PC-9 (cell line): ENCODE data around the gene NFX1. TPM values are rescaled to one million over a fixed set of nuclear protein-coding genes. Genes with fewer than 3 reads are reported as not detected.
"Not testable (repeated sequence)": the region's sequence is repeated elsewhere in the genome, so short reads cannot be mapped to it uniquely, and the experiment has no call there.

Experiments used
- BruUV-seq: library from RNA; stranded (reverse); fragments of 400-500 nt; replicated peaks from 2 replicates; lab custom pipeline; 2021; lab: Mats Ljungman, UMichigan
- CTCF ChIA-PET: fragments of 300-600 bp; sonication (Branson Sonifier 250); formaldehyde crosslinking; loops from one replicate; lab custom pipeline; 2022; ENCODE audit warnings: antibody characterized with exemption; lab: Charles Lee
- POLR2A ChIA-PET: fragments of 300-600 bp; sonication (Branson Sonifier 250); formaldehyde crosslinking; loops from one replicate; lab custom pipeline; 2022; ENCODE audit warnings: antibody characterized with exemption; ENCODE audit not compliant: unreplicated experiment; lab: Charles Lee
- DNase-seq, 2 experiments: peaks; one replicate each; pipeline versions ENCODE4 v3.0.0 to v3.0.0-alpha.2; 2015 to 2022; ENCODE audit warnings: mixed read lengths in 1 of 2
- H2AFZ ChIP-seq: fragments of 200-600 bp; sonication (generic); 2 replicates; pipeline ENCODE4 v1.8.1; 2017; ENCODE audit warnings: antibody characterized with exemption
- H3F3A ChIP-seq: fragments of 200-600 bp; sonication (generic); 2 replicates; pipeline ENCODE4 v1.8.1; 2017; ENCODE audit warnings: antibody characterized with exemption, mild to moderate bottlenecking, low read depth; ENCODE audit not compliant: insufficient read depth
- H3K27ac ChIP-seq: fragments of 200-600 bp; sonication (generic); 2 replicates; pipeline ENCODE4 v1.6.1; 2016; ENCODE audit warnings: mixed run types
- H3K27me3 ChIP-seq: fragments of 200-600 bp; sonication (generic); 2 replicates; pipeline ENCODE4 v1.6.1; 2016; ENCODE audit warnings: low read depth, mixed run types; ENCODE audit not compliant: insufficient read depth
- H3K36me3 ChIP-seq: fragments of 200-600 bp; sonication (generic); 2 replicates; pipeline ENCODE4 v1.6.1; 2016; ENCODE audit warnings: low read depth, mixed run types
- H3K4me1 ChIP-seq: fragments of 200-600 bp; sonication (generic); replicated peaks from 2 replicates; pipeline ENCODE4 v1.6.1; 2016; ENCODE audit warnings: mixed run types; ENCODE audit not compliant: insufficient read depth
- H3K4me2 ChIP-seq: fragments of 200-600 bp; sonication (generic); 2 replicates; pipeline ENCODE4 v1.6.1; 2017; ENCODE audit warnings: mixed run types
- H3K4me3 ChIP-seq: fragments of 200-600 bp; sonication (generic); 2 replicates; pipeline ENCODE4 v1.6.1; 2016; ENCODE audit warnings: mixed run types
- H3K79me2 ChIP-seq: fragments of 200-600 bp; sonication (generic); 2 replicates; pipeline ENCODE4 v1.6.1; 2017; ENCODE audit warnings: low read depth, mixed run types
- H3K9me2 ChIP-seq: fragments of 200-600 bp; sonication (generic); 2 replicates; pipeline ENCODE4 v1.8.1; 2017; ENCODE audit warnings: mild to moderate bottlenecking; ENCODE audit not compliant: insufficient read depth
- H3K9me3 ChIP-seq: fragments of 200-600 bp; sonication (generic); 2 replicates; pipeline ENCODE4 v1.8.1; 2016; ENCODE audit warnings: low read depth; ENCODE audit not compliant: insufficient read depth
- H4K20me1 ChIP-seq: fragments of 200-600 bp; sonication (generic); 2 replicates; pipeline ENCODE4 v1.8.1; 2017; ENCODE audit not compliant: insufficient read depth
- EZH2 ChIP-seq: fragments of 200-600 bp; sonication (generic); IDR thresholded peaks from 2 replicates; pipeline ENCODE4 v1.8.0; 2017; ENCODE audit warnings: antibody characterized with exemption, low read depth
- intact Hi-C: fragments of 100-400 bp; cut with micrococcal nuclease; formaldehyde crosslinking; loops from one replicate; pipeline ENCODE4 v1.10.0; 2022; ENCODE audit not compliant: unreplicated experiment
- total RNA-seq: library from RNA; stranded (reverse); gene quantifications from 2 replicates; pipeline ENCODE4 v1.2.3, GENCODE V29; 2021
- TF ChIP-seq, protein P1 (sequence below): fragments of 200-600 bp; sonication (generic); conservative IDR thresholded peaks from 2 replicates; pipeline ENCODE4 v1.6.1; 2017; ENCODE audit warnings: mixed run types, antibody characterized with exemption, mild to moderate bottlenecking, moderate library complexity

The NFX1 gene
- total RNA-seq, 1 experiment from 2014 or later = 14.9 TPM

DNA sequence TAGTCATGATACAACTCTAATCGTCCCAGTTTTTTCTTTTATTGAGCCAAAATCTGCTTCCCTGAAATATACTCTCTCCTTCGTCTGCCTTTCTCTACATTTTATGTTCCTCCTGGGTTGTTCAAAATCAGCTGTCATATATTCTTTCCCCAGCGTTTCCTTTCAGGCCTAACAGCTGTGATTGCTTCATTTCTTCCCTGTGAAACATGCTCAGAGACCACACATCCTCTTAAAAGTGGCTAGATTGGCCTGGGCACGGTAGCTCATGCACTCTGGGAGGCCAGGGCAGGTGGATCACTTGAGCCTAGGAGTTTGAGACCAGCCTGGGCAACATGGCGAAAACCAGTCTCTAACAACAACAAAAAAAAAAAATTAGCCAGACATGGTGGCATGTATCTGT is 25.1 kb downstream of the NFX1 start:
- BruUV-seq = no TSS peak
- Histone ChIP-seq H3K4me3 (no peak overlapping the region), H2AFZ (no peak overlapping the region), H3K79me2 (no peaks in the 10 kb centered on the region), H3K4me2 (no peak overlapping the region), H4K20me1 (no peaks in the 10 kb centered on the region), H3K9me2 (no peaks in the 10 kb centered on the region), H3K36me3 (peaks cover 16% of the 10 kb centered on the region), H3K27ac (no peak overlapping the region), H3K4me1 (peaks cover 17% of the 10 kb centered on the region), H3F3A (peaks cover 24% of the 10 kb centered on the region), H3K9me3 (no peaks in the 10 kb centered on the region), H3K27me3 (no peaks in the 10 kb centered on the region)
- intact Hi-C loops = no loop called here
- TF ChIP-seq, protein P1, sequence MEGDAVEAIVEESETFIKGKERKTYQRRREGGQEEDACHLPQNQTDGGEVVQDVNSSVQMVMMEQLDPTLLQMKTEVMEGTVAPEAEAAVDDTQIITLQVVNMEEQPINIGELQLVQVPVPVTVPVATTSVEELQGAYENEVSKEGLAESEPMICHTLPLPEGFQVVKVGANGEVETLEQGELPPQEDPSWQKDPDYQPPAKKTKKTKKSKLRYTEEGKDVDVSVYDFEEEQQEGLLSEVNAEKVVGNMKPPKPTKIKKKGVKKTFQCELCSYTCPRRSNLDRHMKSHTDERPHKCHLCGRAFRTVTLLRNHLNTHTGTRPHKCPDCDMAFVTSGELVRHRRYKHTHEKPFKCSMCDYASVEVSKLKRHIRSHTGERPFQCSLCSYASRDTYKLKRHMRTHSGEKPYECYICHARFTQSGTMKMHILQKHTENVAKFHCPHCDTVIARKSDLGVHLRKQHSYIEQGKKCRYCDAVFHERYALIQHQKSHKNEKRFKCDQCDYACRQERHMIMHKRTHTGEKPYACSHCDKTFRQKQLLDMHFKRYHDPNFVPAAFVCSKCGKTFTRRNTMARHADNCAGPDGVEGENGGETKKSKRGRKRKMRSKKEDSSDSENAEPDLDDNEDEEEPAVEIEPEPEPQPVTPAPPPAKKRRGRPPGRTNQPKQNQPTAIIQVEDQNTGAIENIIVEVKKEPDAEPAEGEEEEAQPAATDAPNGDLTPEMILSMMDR = no peak
- TF ChIP-seq EZH2 = no peak
- POLR2A ChIA-PET = no interaction called here
- CTCF ChIA-PET = no interaction called here
- no peak for DNase-seq

DNA sequence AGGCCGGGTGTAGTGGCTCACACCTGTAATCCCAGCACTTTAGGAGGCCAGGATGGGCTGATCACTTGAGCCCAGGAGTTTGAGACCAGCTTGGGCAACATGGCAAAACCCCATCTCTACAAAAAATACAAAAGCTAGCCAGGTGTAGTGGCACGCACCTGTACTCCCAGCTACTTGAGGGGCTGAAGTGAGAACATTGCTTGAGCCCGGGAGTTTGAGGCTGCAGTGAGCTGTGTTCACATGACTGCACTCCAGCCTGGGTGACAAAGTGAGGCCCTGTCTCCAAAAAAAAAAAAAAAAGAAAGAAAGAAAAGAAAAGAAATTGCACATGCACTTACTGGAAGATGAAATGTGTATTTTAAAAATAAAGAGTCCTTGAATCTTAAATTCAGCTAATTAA is 26.8 kb downstream of the NFX1 start:
- H4K20me1 ChIP-seq, H3K27me3 ChIP-seq, intact Hi-C loops, H3K9me2 ChIP-seq, H3K4me2 ChIP-seq, CTCF ChIA-PET, H3K79me2 ChIP-seq, H3K4me3 ChIP-seq, BruUV-seq, H2AFZ ChIP-seq, H3K27ac ChIP-seq, DNase-seq, H3K9me3 ChIP-seq: not testable (repeated sequence)
- H3K4me1 ChIP-seq = peaks cover 33% of the 10 kb centered on the region
- peaks cover 42% of the 10 kb centered on the region for H3F3A ChIP-seq
- POLR2A ChIA-PET = interaction anchor here (0.6 kb wide), 1 partner anchor 412 kb away, joined by 12 read pairs; no protein-coding TSS in a partner anchor
- H3K36me3 ChIP-seq = peaks cover 22% of the 10 kb centered on the region

DNA sequence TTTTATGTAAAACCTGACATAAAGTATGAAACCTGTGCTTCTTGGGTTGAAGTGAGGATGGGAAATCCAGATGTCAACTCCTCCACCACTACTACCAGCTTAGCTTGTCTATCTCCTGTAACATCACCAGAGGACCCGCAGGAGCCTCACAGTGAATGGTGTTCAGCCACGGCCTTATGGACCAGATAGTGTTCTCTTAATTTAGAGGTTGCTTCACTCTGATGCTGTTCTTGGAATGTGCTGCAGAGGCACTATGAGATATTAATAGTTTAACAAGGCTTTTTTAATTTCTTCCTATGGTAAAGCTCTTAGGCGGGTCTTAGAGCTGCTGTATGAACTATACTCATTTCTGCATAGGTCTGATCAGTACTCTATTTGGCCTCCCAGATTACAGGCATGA is 27.9 kb downstream of the NFX1 start:
- ChIA-PET CTCF (no interaction called here), POLR2A (no interaction called here)
- no peaks in the 10 kb centered on the region for H3K9me3 ChIP-seq
- no peak overlapping the region for H3K4me2 ChIP-seq
- peak overlapping the region; percentile 99 for H3K27ac ChIP-seq
- no TSS peak for BruUV-seq
- H3F3A ChIP-seq = peaks cover 44% of the 10 kb centered on the region
- TF ChIP-seq EZH2 = no peak
- TF ChIP-seq, protein P1 = no peak
- H3K4me3 ChIP-seq = no peak overlapping the region
- no peaks in the 10 kb centered on the region; the same call in 1 of the 2 replicates for H3K9me2 ChIP-seq
- peaks cover 27% of the 10 kb centered on the region for H3K36me3 ChIP-seq
- peaks cover 39% of the 10 kb centered on the region for H3K4me1 ChIP-seq
- DNase-seq = no peak
- no peaks in the 10 kb centered on the region for H3K27me3 ChIP-seq
- intact Hi-C loops = no loop called here
- H3K79me2 ChIP-seq = no peaks in the 10 kb centered on the region
- no peaks in the 10 kb centered on the region for H4K20me1 ChIP-seq
- H2AFZ ChIP-seq = no peak overlapping the region

DNA sequence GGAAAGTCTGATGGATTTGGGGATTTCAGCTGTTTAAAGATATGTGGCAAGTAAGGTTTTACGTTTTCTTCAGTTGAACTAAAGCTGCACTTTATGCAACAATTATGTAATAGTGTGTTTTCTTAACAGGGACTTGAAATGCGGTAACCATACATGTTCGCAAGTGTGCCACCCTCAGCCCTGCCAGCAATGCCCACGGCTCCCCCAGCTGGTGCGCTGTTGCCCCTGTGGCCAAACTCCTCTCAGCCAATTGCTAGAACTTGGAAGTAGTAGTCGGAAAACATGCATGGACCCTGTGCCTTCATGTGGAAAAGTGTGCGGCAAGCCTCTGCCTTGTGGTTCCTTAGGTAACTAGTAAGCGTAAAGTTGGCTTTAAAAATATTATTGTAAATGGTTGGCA is 28.5 kb downstream of the NFX1 start:
- Histone ChIP-seq H3K36me3 (peaks cover 27% of the 10 kb centered on the region), H3K9me2 (no peaks in the 10 kb centered on the region; the same call in 1 of the 2 replicates), H3F3A (peaks cover 44% of the 10 kb centered on the region), H3K4me1 (peaks cover 39% of the 10 kb centered on the region), H3K79me2 (no peaks in the 10 kb centered on the region), H3K4me2 (no peak overlapping the region), H3K27me3 (no peaks in the 10 kb centered on the region), H4K20me1 (no peaks in the 10 kb centered on the region), H3K27ac (peak overlapping the region; percentile 99), H3K9me3 (no peaks in the 10 kb centered on the region), H2AFZ (no peak overlapping the region), H3K4me3 (no peak overlapping the region)
- intact Hi-C loops = no loop called here
- no TSS peak for BruUV-seq
- DNase-seq = no peak
- POLR2A ChIA-PET = no interaction called here
- TF ChIP-seq EZH2 = no peak
- TF ChIP-seq, protein P1 = no peak
- CTCF ChIA-PET = no interaction called here
